HEK293T (cell line): ENCODE measurements around the gene LARGE1.

Experiments used
- FOXM1 ChIP-seq: fragments of 450-650 bp; IDR thresholded peaks from 2 replicates; pipeline ENCODE4 v1.6.1; 2017; ENCODE audit warnings: mild to moderate bottlenecking, borderline replicate concordance
- SP1 ChIP-seq: fragments of 450-650 bp; IDR thresholded peaks from 2 replicates; pipeline ENCODE4 v1.6.1; 2017
- SUZ12 ChIP-seq: fragments of 450-650 bp; IDR thresholded peaks from 2 replicates; pipeline ENCODE4 v1.6.1; 2016; ENCODE audit warnings: mild to moderate bottlenecking
- TARDBP ChIP-seq: fragments of 450-650 bp; IDR thresholded peaks from 2 replicates; pipeline ENCODE4 v1.6.1; 2016

DNA sequence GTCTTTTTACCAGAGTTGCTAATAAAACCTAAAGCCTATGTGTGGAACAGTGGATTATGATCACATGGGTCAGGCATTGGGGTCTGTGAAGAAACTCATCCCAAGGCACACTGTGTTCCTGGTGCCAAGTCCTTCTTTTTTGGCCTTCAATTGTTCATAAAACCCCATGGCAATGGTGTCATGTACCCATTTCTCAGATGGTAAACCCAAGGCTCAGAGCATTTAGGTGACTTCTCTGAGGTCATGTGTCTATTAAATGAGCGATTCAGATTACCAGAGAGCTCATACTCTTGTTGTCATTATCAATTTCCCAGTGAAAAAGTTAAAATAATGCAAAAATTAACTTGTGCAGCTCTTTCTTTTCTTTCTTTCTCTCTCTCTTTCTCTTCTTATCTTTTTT, 589.3 kb downstream of the LARGE1 start:
- no peak for TF ChIP-seq SUZ12
- TF ChIP-seq TARDBP: no peak
- TF ChIP-seq FOXM1: no peak
- no peak for TF ChIP-seq SP1
